Hematopoietic multipotent progenitor cell (in vitro differentiated cells): ENCODE results near the gene KCNIP3. TPM values are rescaled to one million over a fixed set of nuclear protein-coding genes. Genes with fewer than 3 reads are reported as not detected.

ENCODE experiments used
- DNase-seq, 3 donors: peaks; one replicate each; pipeline ENCODE4 v3.0.0-alpha.2; 2011 to 2015; ENCODE audit warnings: low read depth in 2 of 3, low spot score in 2 of 3
- total RNA-seq: library from RNA; depleted of rRNA; stranded (reverse); fragments of >200 nt; gene quantifications from one replicate; pipeline ENCODE4 v1.2.3, GENCODE V29; 2012

Gene KCNIP3
- total RNA-seq, 1 donor, result 7.5 TPM

- no peak for DNase-seq
These were observed 22.6 kb upstream of the KCNIP3 start, which contains the start of gene PROM2 for GRCh38 chr2:95274291-95275150. Gene PROM2 (plus strand): TSS chr2:95274449. CDS start chr2:95274586, 137 bp downstream.

GRCh38 chr2:95275151-95275515 is 22.0 kb upstream of the KCNIP3 start:
- DNase-seq, result no peak

- peak in 1 of 3 donors; percentile 4 for DNase-seq
These were observed 21.4 kb upstream of the KCNIP3 start for GRCh38 chr2:95275601-95276243.

GRCh38 chr2:95276244-95276887 is 20.8 kb upstream of the KCNIP3 start:
- DNase-seq, result no peak

DNA sequence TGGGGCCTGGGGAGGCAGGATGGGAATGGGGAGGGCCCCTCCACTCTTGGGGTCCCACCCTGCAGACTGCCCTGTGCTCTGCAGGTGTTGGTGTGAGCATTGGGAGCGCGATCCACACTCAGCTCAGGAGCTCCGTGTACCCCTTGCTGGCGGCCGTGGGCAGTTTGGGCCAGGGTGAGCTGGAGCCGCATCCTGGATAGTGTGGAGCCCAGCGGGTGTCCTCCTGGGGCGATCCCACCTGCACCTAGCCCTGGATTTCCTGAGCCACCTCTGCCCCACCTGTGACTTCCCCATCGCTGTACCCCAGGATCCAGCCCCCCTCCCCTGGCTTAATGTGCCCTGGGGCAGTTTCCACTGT is 20.3 kb upstream of the KCNIP3 start:
- no peak for DNase-seq

DNA sequence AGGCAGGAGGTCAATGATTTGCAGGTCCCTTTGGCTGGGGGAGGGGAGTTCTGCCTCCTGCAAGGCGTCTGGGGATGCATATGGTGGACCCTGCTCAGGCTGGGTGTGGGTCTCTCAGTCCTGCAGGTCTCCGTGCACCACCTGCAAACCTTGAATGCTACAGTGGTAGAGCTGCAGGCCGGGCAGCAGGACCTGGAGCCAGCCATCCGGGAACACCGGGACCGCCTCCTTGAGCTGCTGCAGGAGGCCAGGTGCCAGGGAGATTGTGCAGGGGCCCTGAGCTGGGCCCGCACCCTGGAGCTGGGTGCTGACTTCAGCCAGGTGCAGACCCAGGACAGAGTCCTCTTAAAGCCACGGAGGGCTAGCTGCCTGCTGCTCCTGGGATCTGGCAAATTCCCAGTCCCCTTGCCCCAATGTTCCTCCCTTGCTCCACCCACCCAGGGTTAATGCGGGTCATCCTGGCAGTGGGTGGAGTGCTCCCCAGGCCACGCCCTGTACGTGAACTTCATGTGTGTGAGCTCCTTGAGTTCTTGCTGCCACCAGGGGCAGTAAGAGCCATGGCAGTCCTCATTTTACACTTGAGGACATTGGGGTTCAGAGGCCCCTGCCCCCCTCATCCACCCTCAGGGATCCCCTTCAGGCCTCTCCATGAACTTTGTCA is 19.8 kb upstream of the KCNIP3 start:
- no peak for DNase-seq

GRCh38 chr2:95278051-95278471 is 19.1 kb upstream of the KCNIP3 start:
- DNase-seq, result no peak

- DNase-seq, result no peak
These were observed 18.4 kb upstream of the KCNIP3 start for GRCh38 chr2:95278637-95279225.

DNA sequence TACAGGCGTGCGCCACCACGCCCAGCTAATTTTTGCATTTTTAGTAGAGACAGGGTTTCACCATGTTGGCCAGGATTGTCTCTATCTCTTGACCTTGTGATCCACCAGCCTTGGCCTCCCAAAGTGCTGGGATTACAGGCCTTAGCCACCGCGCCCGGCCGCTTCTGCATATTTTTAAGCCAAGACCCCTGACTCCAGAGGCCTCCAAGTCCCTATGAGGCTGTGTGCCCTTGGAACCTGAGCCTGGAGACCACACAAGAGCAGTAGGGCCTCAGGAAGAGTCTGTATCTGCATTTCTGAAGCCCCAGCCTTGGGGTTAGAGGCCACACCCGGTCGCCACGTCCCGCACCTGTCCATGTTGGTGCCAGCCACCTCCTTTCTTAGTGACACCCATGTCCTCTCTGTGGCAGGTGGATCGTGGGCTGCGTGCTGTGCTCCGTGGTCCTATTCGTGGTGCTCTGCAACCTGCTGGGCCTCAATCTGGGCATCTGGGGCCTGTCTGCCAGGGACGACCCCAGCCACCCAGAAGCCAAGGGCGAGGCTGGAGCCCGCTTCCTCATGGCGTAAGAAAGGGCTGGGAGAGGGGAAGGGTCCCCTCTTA is 17.6 kb upstream of the KCNIP3 start:
- DNase-seq, result no peak

- DNase-seq, result no peak
These were observed 16.1 kb upstream of the KCNIP3 start for GRCh38 chr2:95281071-95281470.

DNA sequence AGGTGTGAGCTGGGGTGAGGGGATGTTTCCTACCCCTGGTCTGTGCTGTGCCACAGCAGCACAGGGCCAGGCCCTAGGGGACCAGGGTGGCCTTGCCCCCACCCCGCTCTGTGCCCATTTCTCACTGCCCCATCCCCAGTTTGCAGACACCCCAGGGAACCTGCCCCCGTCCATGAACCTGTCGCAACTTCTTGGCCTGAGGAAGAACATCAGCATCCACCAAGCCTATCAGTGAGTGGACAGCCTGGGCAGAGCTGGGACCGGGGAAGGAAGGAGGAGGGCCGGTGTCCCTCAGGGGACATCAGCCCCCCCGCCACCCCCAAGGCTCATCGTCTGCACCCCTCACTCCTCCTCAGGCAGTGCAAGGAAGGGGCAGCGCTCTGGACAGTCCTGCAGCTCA is 15.4 kb upstream of the KCNIP3 start:
- no peak for DNase-seq

GRCh38 chr2:95282458-95282857 is 14.7 kb upstream of the KCNIP3 start:
- no peak for DNase-seq

DNA sequence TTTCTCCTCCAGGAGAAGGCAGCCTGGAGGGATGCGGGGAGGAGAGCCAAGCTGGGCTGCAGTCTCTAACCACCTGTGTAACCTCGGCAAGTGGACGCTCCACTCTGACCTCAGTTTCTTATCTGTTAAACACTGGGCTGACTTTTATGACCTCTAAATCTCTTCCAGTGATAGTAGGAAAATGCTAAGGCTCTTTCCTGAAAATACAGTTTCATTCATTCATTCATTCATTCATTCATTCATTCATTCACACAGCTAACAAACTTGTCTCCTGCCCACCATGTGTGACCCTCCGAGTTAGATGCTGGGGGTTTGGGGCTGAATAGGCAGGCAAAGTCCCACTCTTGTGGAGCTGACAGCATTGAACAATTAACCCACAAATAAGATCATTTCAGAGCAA is 13.6 kb upstream of the KCNIP3 start:
- no peak for DNase-seq

GRCh38 chr2:95284886-95285541 is 12.1 kb upstream of the KCNIP3 start:
- DNase-seq, result no peak

DNA sequence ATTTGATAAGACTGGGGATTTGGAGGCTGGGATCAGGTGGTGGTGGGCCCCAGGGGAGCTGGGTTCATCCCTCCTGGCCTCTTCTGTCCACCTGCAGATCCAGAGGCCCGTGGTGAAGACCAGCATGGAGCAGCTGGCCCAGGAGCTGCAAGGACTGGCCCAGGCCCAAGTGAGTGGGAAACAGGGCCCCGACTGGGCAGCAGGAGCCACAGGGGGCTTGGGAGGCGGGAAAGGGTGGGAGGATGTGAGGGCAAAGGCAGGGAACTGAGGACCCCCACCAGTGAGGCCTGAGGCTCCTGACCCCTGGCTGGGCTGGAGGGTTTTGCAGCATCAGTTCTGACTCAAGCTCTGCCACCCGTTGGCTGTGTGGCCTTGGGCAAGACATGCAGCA is 11.6 kb upstream of the KCNIP3 start:
- DNase-seq, result no peak

DNA sequence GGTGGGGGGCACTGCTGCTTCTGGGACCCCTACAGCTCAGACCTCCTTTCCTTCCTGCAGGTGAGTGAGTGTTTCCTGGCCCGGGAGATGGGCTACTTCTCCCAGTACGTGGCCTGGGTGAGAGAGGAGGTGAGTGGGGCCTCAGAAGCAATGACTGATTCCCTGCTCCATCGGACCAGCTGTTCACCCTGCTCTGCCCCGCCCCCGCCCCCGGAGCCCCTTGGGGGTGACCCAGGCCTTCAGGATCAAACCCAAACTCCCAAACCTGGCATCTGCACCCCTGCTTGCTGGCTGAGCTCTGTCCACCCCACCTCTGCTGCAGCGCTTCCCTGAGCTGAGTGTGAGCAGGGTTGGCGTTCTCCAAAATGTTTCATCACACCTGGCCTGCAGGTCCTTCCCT is 9.8 kb upstream of the KCNIP3 start:
- no peak for DNase-seq

DNA sequence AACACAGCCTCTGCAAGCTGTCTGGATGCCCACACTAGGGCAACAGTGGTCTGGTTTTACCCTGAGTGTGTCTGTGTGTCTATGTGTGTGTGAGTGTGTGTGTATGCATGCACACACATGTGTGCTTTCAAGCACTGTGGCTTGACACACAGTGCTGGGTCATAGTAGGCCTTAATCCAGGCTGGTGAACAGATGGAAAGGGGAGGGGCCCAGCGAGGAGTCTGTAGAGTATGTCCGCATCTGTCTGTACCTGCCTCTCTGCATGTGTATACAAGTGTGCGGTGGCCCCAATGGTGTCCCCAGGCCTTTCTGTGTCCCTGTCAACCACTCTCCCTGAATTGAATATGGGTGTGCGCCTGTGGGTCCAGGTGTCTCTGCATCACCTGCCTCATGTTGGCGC is 9.3 kb upstream of the KCNIP3 start:
- no peak for DNase-seq

DNA sequence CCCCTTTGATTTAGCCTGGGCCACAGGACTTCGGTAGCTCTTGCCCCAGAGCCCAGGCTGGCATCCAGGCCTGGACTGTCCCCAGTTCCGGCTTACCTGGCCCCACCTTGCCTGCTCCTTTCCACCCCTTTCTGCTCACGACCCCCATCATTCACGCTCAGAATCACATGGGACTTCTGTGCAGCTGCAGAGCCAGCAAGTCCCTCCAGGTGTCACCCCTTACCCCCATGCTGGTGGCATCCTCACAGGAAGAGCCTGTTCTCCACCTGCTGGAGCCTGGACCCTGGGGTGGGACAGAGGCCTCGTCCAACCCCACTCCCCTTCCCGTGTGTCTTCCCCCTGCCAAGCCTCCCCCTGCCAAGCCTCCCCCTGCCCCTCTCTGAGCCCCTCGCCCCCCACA is 7.9 kb upstream of the KCNIP3 start:
- no peak for DNase-seq

DNA sequence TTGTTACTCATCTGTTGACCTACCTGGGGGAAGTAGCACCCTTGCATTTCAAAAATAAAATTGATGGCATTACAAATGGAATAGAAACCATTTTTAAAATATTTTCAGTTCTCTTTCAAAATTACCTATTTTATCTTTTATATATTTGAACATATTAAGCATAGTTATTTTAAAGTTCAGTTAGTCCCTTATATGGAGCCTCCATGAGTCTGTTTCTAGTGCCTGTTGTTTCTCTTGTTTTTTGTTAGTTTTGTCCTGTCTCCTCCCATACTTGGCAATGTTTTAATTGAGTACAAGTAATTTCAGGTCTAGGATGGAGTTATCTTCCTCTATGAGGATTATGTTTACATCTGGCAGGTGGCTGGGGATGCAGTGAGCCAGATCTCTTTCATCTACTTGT is 5.9 kb upstream of the KCNIP3 start:
- DNase-seq, result no peak
